ENCODE data around the gene KMT2B.

The KMT2B gene

DNA sequence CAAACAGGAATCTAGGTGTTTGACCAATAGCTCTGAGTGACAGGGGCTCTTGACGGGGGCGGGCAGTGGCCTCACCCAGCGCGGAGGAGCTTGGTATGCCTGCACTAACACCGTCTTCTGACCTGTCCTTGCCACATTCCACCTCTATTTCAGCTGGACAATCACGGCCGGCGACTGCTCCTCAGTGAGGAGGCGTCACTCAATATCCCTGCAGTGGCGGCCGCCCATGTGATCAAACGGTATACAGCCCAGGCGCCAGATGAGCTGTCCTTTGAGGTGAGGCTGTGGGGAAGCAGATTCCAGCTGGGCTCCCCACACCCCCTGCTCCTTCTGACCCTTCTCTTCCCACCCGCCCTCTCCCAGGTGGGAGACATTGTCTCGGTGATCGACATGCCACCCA lies 62.3 kb downstream of the KMT2B start:
- Mint-ChIP-seq H3K9me3 (no peaks in the 10 kb centered on the region), H3K4me3 (no peak overlapping the region), H3K36me3 (peaks cover 26% of the 10 kb centered on the region), H3K4me1 (peaks cover 23% of the 10 kb centered on the region), H3K27ac (no peak overlapping the region)
- ATAC-seq (no peak), DNase-seq (ENCODE audit: low spot score in 2 of 2) (no peak)

DNA sequence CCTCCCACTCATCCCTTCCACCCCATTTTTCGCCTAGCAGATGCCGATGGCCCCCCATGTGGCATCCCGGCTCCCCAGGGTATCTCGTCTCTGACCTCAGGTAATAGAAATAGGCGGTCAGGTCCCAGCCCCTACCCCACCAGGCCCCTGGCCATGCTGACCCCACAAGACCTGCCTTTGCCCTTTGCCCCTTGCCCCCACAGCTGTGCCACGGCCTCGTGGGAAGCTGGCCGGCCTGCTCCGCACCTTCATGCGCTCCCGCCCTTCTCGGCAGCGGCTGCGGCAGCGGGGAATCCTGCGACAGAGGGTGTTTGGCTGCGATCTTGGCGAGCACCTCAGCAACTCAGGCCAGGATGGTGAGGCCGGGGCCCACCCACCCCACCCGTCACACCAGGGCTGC lies 62.9 kb downstream of the KMT2B start:
- no peaks in the 10 kb centered on the region for H3K9me3 Mint-ChIP-seq
- peaks cover 24% of the 10 kb centered on the region for H3K36me3 Mint-ChIP-seq
- H3K4me3 Mint-ChIP-seq, result no peak overlapping the region
- peaks cover 22% of the 10 kb centered on the region for H3K4me1 Mint-ChIP-seq
- H3K27ac Mint-ChIP-seq, result no peak overlapping the region
- no peak for ATAC-seq
- no peak for DNase-seq (ENCODE audit: low spot score in 2 of 2)

DNA sequence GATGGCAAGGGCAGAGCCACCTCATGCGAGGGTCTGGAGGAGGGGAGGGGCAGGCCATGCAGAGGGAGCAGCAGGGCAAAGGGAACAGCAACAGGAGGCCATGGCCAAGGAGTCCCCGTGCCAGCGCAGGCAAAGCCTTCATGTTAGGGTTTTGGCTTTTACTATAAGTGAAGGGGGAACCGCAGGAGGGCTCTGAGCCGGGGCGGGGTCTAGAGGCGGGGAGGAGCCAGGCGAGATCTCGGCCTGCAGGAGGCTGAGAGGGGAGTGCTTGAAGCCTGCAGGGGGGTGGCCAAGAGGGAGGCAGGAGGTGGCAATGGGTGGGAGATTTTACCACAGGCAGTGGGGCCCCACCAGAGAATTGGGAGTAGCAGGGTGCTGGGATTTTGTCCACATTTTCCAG lies 63.8 kb downstream of the KMT2B start:
- no peak overlapping the region for H3K27ac Mint-ChIP-seq
- no peak for DNase-seq (ENCODE audit: low spot score in 2 of 2)
- peaks cover 13% of the 10 kb centered on the region for H3K4me1 Mint-ChIP-seq
- no peaks in the 10 kb centered on the region for H3K9me3 Mint-ChIP-seq
- peaks cover 16% of the 10 kb centered on the region for H3K36me3 Mint-ChIP-seq
- no peak for ATAC-seq
- H3K4me3 Mint-ChIP-seq, result no peak overlapping the region

DNA sequence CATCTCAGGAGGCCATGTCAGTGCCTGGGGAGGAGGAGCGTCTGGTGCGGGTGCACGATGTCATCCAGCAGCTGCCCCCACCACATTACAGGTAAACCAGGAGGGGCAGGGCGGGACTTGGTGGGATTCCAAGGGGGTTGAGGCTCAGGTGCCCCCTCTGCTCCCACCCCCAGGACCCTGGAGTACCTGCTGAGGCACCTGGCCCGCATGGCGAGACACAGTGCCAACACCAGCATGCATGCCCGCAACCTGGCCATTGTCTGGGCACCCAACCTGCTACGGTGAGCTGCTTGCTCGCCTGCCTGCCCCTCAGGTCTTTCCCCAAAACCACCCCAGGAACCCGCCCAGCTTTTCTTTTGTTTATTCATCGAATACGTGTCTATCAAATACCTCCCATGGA lies 64.8 kb downstream of the KMT2B start:
- H3K36me3 Mint-ChIP-seq, result peaks cover 13% of the 10 kb centered on the region
- no peak overlapping the region for H3K4me3 Mint-ChIP-seq
- peaks cover 8% of the 10 kb centered on the region for H3K4me1 Mint-ChIP-seq
- H3K9me3 Mint-ChIP-seq, result no peaks in the 10 kb centered on the region
- DNase-seq (ENCODE audit: low spot score in 2 of 2), result no peak
- H3K27ac Mint-ChIP-seq, result peak overlapping the region; percentile 5
- ATAC-seq, result no peak

DNA sequence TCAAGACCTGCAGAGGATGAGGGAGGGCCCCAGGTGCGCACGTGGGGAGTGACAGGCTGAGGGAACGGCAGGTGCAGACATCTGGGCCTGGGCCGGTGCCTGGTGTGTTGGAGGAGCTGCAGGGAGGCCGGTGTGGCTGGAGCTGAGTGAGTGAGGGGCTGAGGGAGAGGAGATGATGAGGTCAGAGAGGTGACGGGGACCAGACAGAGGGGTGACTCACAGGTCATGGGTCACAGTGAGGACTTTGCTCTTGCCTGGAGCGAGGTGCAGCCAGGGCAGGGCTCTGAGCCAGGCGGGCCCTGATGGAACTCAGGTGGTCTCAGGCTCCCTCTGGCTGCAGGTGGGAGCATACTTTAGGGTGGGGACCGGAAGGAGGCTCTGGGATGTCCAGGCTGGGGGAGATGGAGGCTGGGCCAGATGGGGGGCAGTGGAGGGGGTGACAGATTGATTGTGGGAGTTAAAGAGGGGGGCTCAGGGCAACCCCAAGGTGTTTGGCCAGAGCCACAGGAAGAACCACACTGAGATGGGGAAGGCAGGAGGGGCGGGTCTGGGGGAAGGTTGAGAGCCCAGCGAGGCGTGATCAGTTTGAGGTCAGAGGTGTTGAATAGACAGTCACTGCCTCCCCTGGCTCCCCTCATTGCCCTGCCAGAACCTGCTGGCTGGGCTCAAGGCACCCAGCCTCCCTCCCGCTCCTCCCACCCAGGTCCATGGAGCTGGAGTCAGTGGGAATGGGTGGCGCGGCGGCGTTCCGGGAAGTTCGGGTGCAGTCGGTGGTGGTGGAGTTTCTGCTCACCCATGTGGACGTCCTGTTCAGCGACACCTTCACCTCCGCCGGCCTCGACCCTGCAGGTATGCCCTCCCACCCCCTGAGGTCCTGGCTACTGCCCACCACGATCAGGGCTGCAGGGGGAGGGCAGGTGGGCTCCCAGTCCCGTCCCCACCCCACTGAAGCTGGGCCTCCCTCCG lies 65.9 kb downstream of the KMT2B start:
- DNase-seq (ENCODE audit: low spot score in 2 of 2), result no peak
- no peaks in the 10 kb centered on the region for H3K9me3 Mint-ChIP-seq
- no peak overlapping the region for H3K4me3 Mint-ChIP-seq
- peaks cover 8% of the 10 kb centered on the region for H3K4me1 Mint-ChIP-seq
- no peak for ATAC-seq
- peaks cover 13% of the 10 kb centered on the region for H3K36me3 Mint-ChIP-seq
- peak overlapping the region; percentile 5 for H3K27ac Mint-ChIP-seq

DNA sequence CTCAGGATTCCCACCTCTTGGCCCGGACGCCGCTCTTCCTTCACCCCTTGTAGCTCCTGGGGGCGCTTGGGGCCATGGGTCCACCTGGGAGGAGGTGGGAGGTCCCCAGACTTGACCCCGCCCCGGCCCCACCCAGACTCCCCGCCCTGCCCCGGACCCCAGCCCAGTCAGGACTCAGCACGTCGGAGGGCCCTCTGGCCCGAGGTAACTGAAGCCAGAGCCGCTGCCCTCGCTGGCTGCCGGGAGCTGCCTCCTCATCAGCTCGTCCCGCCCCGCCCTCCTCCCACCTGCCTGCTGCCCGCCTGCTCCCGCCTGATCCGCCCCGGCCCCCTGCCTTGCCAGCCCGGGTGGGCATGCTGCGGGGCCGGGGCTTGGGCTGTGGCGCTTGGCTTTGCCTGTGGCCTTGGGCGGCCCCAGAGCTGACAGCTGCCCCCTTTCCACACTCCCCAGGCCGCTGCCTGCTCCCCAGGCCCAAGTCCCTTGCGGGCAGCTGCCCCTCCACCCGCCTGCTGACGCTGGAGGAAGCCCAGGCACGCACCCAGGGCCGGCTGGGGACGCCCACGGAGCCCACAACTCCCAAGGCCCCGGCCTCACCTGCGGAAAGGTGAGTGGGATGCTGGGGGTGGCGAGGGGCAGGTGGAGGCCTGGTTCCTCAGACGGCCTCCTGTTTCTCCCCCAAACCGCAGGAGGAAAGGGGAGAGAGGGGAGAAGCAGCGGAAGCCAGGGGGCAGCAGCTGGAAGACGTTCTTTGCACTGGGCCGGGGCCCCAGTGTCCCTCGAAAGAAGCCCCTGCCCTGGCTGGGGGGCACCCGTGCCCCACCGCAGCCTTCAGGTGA lies 66.9 kb downstream of the KMT2B start:
- peaks cover 8% of the 10 kb centered on the region for H3K4me1 Mint-ChIP-seq
- H3K27ac Mint-ChIP-seq, result no peak overlapping the region
- H3K9me3 Mint-ChIP-seq, result no peaks in the 10 kb centered on the region
- DNase-seq (ENCODE audit: low spot score in 2 of 2) (no peak), ATAC-seq (no peak)
- H3K4me3 Mint-ChIP-seq, result no peak overlapping the region
- H3K36me3 Mint-ChIP-seq, result peaks cover 9% of the 10 kb centered on the region

DNA sequence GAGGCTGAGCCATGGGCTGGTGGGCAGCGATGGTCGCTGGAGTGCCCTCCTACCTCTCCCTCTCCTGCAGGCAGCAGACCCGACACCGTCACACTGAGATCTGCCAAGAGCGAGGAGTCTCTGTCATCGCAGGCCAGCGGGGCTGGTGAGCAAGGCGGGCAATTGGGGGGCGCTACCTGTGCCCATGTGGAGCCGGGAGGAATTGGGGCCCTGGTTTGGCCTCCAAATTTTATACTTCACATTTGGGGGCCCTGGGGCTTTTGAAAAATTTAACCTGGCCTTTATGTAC lies 67.5 kb downstream of the KMT2B start:
- Mint-ChIP-seq H3K4me3 (no peak overlapping the region), H3K4me1 (peaks cover 8% of the 10 kb centered on the region), H3K36me3 (peaks cover 6% of the 10 kb centered on the region), H3K9me3 (no peaks in the 10 kb centered on the region), H3K27ac (no peak overlapping the region)
- no peak for ATAC-seq
- no peak for DNase-seq (ENCODE audit: low spot score in 2 of 2)

DNA sequence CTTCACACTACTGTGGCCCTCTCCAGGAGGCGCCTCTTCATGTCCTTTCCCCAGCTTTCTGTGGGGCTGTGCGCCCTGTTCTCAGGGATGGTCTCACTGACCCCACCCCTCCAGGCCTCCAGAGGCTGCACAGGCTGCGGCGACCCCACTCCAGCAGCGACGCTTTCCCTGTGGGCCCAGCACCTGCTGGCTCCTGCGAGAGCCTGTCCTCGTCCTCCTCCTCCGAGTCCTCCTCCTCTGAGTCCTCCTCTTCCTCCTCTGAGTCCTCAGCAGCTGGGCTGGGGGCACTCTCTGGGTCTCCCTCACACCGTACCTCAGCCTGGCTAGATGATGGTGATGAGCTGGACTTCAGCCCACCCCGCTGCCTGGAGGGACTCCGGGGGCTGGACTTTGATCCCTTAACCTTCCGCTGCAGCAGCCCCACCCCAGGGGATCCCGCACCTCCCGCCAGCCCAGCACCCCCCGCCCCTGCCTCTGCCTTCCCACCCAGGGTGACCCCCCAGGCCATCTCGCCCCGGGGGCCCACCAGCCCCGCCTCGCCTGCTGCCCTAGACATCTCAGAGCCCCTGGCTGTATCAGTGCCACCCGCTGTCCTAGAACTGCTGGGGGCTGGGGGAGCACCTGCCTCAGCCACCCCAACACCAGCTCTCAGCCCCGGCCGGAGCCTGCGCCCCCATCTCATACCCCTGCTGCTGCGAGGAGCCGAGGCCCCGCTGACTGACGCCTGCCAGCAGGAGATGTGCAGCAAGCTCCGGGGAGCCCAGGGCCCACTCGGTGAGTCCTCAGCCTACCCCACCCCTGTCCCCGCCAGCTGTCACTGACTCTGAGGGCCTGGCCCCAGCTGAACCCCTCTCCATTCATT lies 68.7 kb downstream of the KMT2B start:
- Mint-ChIP-seq H3K9me3 (no peaks in the 10 kb centered on the region), H3K27ac (no peak overlapping the region), H3K4me3 (no peak overlapping the region), H3K4me1 (peaks cover 8% of the 10 kb centered on the region), H3K36me3 (peaks cover 2% of the 10 kb centered on the region)
- DNase-seq (ENCODE audit: low spot score in 2 of 2), result no peak
- no peak for ATAC-seq

DNA sequence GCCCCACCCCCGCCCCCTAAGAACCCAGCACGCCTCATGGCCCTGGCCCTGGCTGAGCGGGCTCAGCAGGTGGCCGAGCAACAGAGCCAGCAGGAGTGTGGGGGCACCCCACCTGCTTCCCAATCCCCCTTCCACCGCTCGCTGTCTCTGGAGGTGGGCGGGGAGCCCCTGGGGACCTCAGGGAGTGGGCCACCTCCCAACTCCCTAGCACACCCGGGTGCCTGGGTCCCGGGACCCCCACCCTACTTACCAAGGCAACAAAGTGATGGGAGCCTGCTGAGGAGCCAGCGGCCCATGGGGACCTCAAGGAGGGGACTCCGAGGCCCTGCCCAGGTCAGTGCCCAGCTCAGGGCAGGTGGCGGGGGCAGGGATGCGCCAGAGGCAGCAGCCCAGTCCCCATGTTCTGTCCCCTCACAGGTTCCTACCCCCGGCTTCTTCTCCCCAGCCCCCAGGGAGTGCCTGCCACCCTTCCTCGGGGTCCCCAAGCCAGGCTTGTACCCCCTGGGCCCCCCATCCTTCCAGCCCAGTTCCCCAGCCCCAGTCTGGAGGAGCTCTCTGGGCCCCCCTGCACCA lies 69.5 kb downstream of the KMT2B start:
- ATAC-seq (no peak), DNase-seq (ENCODE audit: low spot score in 2 of 2) (no peak)
- Mint-ChIP-seq H3K27ac (no peak overlapping the region), H3K4me3 (no peak overlapping the region), H3K9me3 (no peaks in the 10 kb centered on the region), H3K36me3 (no peaks in the 10 kb centered on the region), H3K4me1 (peaks cover 8% of the 10 kb centered on the region)

Measured in stimulated activated effector memory CD8-positive, alpha-beta T cell treated with anti-CD3 and anti-CD28 coated beads, Interleukin-12 subunit alpha, Interleukin-12 subunit beta, amount 100 ng/mL, for 72 hours (primary cell).